Adipose tissue (tissue), 3 donors: ENCODE data around the gene SLC8A2. TPM values are rescaled to one million over a fixed set of nuclear protein-coding genes. Genes with fewer than 3 reads are reported as not detected.
"Not testable (repeated sequence)": the region's sequence is repeated elsewhere in the genome, so short reads cannot be mapped to it uniquely, and the experiment has no call there.

Source experiments
- H3K27ac ChIP-seq: one replicate; pipeline ENCODE4 v1.5.1; 2013; ENCODE audit warnings: low read depth, low read length
- WGBS, 3 donors: extraction: QIAGEN DNeasy Blood & Tissue Kit; methylation state at CpG; one replicate each; pipeline ENCODE4 v1.1.7; 2013; 5-methylcytosine and 5-hydroxymethylcytosine counted together
- polyA plus RNA-seq, 3 donors: library from polyadenylated mRNA; stranded (reverse); fragments of 200-250 nt; gene quantifications; one replicate each; pipeline ENCODE4 v1.2.3, GENCODE V29; 2013
- donor health status: healthy with polysubstance abuse.
- donor health status: Bipolar disorder and iron deficiency.
- donor health status: healthy.

Gene SLC8A2
- polyA plus RNA-seq, 3 donors = 0.28 to 1.9 TPM; not detected in 1

DNA sequence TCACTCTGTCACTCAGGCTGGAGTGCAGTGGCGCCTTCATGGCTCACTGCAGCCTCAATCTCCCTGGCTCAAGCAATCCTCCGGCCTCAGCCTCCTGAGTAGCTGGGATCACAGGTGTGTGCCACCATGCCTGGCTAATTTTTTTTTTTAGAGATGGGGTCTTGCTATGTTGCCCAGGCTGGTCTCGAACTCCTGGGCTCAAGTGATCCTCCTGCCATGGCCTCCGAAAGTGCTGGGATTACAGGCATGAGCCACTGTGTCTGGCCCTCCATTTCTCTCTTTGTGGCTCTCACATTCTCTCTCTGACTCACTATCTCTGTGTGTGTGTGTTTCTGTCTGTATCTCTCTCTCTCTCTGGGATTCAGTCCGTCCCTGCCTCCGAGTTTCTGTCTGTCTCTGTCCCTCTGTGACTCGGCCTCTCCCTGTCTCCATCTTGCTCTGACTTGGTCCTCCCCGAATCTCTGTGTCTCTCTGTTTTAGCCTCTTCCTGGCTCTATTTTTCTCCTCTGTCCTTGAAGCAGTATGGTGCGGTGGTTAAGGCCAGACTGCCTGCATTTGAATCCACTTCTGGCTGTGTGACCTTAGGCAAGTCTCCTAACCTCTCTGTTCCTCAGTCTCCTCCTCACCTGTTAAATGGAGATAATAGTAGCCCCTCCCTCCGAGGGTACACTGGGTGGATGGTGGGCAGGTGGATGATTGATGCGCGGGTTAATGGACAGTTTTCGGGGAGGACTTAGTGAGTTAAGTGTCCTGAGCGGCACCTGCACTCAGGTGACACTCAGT is 63.3 kb downstream of the SLC8A2 start:
- 85 to 93% (median 91%) methylated on average over 14 of the region's 14 CpGs for WGBS, 3 donors
- H3K27ac ChIP-seq = no peak overlapping the region

DNA sequence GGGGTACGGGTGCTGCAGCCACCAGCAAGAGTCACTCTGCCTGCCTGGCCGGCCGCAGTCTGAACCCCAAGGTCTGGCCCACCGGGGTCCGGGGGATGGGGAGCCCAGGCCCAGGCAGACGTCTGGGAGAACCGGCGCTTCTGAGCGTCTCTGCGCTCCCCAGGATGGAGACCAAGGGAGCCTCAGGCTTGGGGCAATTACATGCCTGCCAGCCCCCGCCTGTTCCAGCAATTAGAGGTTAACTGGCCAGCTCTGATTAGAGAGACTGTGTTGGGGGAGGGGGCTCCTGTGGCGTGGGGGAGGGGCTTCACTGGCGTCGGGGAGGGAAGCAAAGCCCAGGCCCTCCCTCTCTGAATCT is 64.3 kb downstream of the SLC8A2 start:
- H3K27ac ChIP-seq = no peak overlapping the region
- WGBS, 3 donors = 23 to 42% (median 31%) methylated on average over 14 of the region's 14 CpGs

DNA sequence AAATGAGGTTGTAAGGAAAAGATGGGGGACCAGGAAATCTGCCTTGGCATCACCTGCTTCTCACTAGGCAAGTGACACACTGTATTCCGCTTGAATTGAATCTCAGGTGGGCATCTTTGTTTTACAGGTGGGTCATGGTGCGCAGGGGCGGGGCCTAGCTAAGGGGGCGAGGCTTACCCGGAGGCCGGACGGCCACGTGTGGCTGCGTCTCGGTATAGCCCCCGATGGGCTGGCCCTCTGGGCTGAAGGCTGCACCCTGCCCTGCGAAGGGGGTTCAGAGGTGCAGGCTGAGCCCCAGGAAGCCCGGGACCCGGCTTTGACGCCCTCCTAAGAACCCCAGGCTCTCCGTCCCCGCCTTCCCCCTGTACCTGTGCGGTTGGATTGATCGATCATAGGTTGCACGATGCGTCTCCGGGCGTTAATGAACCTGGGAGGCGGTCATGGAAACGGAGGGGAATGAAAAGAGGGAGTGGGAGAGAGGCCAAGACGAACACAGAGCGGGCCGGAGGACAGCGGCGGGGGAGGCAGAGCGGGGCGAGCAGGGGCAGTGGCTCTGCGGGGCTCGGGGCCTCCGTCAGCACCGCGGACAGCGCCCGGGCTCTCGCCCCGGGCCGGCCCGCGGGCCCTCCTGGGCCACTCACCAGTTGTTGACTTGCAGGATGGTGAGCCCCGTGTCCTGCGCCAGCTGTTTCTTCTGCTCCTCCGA is 64.8 kb downstream of the SLC8A2 start:
- no peak overlapping the region for H3K27ac ChIP-seq
- WGBS, 3 donors = 16 to 28% (median 25%) methylated on average over 43 to 47 of the region's 47 CpGs

DNA sequence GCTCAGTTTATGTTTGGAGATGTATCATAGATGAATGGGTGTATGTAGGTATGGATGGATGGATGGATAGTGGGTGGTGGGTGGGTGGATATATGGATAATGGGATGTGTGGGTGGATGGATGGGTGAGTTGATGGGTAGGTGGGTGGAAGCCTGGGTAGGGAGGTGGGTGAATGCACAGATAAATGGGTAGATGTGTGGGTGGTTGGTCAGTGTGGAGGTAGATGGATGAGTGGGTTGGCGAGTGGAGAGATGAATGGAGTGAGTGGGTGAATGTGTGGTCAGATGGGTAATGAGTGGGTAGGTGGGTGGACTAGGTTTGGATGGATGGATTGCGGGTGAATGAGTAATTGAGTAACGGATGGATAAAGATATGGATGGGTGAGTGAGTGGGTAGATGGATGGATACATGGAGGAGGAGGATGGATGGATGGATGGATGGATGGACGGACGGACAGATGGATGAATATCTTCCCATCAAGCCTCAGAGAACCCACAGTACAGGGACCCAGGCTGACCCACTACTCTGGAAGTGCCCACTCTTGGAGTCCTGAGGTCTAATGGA is 65.8 kb downstream of the SLC8A2 start:
- no peak overlapping the region for H3K27ac ChIP-seq
- 91 to 97% (median 93%) methylated on average over 3 to 5 of the region's 5 CpGs for WGBS, 3 donors

DNA sequence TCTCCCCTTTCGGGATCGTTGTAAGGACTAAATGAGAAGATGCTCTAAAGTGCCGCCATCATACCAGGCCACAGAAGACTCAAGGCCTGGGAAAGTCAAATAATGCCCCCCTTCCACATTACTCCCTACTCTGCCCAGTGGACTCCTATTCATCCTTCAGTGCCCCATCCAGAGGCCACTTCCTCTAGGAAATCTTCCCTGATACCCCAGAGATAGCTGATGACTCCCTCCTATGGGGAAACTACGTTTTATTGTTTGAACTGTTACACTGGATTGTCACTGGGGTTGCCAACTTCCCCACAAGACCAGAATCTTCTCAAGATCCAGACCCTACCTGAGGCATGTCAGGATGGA is 66.5 kb downstream of the SLC8A2 start:
- H3K27ac ChIP-seq = no peak overlapping the region
- WGBS, 3 donors = 86 to 89% (median 89%) methylated on average over 4 of the region's 4 CpGs

DNA sequence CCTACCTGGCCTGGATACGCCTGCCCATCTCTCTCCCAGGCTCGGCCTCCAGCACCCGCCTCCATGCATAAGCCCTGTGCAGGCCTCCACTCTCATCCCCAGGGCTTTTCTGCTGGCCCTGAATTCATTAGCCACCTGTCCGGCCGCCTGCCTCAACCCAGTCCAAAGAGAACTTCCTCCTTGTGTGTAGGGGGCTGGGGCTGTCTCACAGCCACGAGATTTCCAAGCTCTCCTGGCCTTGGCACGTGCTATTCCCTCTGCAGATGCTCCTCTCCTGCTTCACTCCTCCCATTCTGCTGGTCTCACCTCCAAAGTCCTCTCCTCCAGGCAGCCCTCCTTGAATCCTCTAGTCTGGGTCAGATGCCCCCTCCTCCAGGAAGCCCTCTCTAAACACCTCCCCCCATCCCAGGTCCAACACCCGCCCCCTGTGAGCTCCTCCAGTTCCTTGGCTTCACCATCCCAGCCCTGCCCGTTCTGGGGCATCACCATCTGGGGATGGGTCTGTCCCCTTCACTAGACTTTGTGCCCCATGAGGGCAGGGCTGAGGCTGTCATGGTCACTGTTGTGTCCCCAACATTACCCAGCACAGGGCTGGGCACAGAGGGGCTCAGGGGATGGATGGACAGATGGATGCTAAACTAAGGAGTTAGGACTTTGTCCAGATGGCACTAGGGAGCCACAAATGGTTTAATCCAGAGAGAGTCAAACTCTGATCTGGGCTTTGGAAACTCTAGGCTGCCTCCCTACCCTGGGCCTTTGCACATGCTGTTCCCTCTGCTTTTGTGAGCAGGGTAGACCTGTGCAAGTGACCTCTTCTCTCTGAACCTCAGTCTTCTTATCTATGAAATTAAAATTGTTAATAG is 67.1 kb downstream of the SLC8A2 start:
- H3K27ac ChIP-seq = no peak overlapping the region
- WGBS, 3 donors = 62 to 79% (median 67%) methylated on average over 9 of the region's 9 CpGs

DNA sequence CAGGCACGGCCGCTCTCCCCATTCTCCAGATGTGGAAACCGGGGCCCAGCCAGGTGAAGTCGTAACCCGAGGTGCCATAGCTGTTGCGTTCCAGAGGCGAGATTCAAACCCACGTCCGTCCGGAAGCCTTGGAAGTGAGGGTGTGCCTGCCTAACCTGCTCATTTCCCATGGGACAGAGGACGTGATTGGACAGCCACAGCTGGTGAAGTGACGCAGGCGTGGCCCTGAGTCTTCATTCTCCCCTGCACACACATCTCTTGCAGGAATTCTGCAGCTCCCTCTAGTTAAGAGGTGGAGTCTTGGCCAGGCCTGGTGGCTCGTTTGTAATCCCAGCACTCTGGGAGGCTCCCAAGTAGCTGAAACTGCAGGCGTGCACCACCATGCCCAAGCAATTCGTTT is 69.2 kb downstream of the SLC8A2 start:
- H3K27ac ChIP-seq = no peak overlapping the region
- WGBS, 3 donors = 80 to 86% (median 84%) methylated on average over 16 of the region's 16 CpGs

DNA sequence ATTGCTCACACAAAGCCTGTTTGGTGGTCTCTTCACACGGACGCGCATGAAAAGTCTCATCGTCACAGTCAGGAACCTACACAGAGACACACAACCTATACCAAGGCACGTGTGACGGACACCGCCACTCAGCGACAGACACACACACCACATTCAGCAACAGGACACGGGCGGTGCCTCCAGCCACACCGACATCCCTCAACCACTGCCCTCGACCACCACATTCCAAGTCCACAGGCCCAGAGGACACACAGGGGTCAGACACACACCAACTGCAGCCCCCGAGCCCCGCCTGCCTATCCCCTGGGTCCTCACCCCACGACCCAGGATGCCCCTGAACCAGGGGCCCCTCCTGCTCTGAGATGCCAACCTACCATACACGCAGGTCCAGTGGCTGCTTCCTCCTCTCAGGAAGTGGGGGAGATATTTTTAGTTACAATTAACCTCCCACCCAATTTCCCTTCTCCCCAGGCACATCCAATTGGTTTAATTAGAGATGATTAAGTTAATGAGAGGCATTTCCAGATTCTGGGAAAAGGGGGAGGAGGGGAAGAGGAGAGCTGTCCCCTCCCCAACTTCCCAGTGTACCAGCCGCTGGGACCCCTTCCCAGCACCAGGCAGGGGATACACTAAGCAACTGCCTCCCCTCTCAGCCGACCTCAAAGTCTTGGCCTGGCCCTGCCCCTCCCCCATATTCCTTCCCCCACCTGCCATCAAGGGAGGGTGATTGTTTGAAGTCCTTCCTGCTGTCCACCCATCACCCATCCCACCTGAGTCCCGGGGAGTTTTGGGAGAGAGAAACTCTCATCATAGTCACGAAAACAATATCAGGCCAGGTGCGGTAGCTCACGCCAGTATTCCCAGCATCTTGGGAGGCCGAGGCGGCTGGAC is 72.7 kb downstream of the SLC8A2 start:
- H3K27ac ChIP-seq = no peak overlapping the region
- WGBS, 3 donors = 39 to 51% (median 50%) methylated on average over 24 of the region's 24 CpGs

DNA sequence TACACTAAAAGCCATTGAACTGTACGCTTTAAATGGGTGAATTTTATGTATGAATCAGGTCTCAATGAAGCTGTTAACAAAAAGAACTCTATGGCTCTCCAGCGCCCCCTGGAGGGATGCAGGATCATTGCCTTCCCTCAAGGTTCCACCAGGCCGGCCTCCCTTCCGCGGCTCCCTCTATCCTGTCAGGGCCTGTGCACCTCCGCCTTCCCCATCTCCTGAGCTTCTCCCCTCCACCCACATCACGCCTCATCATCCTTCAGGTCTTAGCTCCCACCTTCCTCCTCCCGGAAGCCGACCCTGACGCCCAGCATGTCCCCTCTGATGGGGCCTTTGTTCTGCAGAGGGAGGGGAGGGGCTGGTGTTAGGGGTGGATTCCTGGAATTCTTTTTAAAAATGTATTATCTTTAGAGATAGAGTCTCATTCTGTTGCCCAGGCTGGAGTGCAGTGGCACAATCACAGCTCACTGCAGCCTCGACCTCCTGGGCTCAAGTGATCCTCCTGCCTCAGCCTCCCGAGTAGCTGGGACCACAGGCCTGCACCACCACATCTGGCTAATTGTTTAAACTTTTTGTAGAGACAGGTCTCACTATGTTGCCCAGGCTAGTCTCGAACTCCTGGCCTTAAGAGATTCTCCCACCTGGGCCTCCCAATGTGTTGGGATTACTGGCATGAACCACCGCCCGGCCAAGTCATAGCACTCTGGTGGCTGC is 80.0 kb downstream of the SLC8A2 start:
- 37 to 39% (median 39%) methylated on average over 12 to 15 of the region's 15 CpGs for WGBS, 3 donors
- no peak overlapping the region for H3K27ac ChIP-seq

DNA sequence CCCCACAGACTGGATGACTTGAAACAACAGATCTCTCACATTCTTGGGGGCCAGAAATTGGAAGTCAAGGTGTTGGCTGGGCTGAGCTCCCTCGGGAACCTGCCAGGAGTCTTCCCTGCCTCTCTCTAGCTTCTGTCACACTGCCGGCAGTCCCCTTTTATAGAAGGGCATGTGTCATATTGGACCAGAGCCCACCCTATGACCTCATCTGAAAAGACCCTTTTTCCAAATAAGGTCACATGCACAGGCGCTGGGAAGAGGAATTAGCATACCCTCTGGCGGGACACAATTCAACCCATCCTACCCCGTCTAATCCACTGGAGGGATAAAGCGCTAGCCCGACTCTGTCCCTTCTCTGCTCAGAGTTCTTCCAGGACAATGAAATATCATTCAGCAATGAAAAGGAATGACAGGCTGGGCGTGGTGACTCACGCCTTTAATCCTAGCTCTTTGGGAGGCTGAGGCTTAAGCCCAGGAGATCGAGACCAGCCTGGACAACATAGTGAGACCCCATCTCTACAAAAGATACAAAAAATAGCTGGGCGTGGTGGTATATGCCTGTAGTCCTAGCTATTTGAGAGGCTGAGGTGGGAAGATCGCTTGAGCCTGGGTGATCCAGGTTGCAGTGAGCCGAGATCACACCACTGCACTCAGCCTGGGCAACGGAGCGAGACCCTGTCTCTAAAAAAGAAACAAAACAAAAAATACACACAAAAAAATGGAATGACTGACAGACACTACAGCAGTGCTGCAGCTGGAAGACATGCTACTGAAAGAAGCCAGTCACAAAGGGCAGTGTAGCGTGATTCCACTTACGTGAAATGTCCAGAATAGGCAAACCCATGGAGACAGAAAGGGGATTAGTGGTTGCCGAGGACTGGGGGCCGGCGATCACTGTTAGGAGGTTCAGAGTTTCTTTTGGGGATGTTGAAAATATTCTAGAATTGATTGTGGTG is 80.9 kb downstream of the SLC8A2 start:
- H3K27ac ChIP-seq = no peak overlapping the region

DNA sequence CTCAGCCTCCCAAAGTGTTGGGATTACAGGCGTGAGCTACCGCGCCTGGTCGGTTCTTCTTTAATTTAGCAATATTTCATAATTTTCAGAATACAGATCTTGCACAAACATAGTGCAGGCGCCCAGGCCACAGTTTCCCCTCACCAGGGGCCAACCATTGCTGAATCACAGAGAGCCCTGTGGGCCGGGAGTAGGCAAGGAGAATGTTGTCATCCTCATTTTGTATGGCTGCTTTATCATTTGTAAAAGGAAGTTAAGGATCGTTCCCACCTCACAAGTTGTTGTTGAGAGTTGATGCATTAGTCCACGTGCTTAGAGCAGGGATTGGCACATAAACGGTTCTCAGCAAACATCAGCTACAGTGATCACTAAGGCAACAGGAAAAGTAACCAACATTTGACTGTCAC is 82.5 kb downstream of the SLC8A2 start:
- no peak overlapping the region for H3K27ac ChIP-seq
- 52 to 73% (median 61%) methylated on average over 9 of the region's 9 CpGs for WGBS, 3 donors

More for the DNA sequence above, 80.9 kb downstream of the SLC8A2 start:
- 74 to 81% (median 80%) methylated on average over 20 of the region's 20 CpGs for WGBS, 3 donors

DNA sequence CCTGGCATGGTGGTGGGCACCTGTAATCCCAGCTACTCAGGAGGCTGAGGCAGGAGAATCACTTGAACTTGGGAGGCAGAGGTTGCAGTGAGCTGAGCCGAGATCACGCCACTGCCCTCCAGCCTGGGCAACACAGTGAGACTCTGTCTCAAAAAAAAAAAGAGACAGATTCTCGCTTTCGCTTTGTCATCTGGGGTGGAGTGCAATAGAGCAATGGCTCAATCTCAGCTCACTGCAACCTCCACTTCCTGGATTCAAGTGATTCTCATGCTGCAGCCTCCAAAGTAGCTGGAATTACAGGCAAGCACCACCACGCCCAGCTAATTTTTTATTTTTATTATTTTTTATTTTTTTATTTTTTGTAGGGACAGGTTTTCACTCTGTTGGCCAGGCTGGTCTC is 83.0 kb downstream of the SLC8A2 start:
- WGBS, 3 donors = 54 to 86% (median 64%) methylated on average over 5 of the region's 5 CpGs
- H3K27ac ChIP-seq = not testable (repeated sequence)

DNA sequence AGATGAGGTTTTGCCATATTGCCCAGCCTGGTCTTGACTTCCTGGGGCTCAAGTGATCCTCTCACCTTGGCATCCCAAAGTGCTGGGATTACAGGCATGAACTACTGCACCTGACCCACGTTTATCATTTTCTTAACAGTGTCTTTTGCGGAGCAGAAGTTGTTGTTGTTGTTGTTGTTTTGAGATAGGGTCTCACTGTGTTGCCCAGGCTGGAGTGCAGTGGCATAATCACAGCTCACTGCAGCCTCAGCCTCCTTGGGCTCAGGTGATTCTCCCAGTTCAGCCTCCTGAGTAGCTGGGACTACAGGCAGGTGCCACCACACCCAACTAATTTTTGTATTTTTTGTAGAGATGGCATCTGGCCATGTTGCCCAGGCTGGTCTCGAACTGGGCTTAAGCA is 84.1 kb downstream of the SLC8A2 start:
- 77 to 81% (median 80%) methylated on average over 3 of the region's 3 CpGs for WGBS, 3 donors
- not testable (repeated sequence) for H3K27ac ChIP-seq

DNA sequence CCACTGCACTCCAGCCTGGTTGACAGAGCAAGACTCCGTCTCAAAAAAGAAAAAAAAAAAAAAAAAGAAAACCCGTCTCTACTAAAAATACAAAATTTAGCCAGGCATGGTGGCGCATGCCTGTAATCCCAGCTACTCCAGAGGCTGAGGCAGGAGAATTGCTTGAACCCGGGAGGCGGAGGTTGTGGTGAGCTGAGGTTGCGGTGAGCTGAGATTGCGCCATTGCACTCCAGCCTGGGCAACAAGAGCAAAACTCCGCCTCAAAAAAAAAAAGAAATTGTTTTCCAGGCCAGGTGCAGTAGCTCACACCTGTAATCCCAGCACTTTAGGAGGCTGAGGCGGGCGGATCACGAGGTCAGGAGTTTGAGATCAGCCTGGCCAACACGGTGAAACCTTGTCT is 85.1 kb downstream of the SLC8A2 start:
- not testable (repeated sequence) for H3K27ac ChIP-seq
- WGBS, 3 donors = 70 to 82% (median 72%) methylated on average over 12 of the region's 12 CpGs

DNA sequence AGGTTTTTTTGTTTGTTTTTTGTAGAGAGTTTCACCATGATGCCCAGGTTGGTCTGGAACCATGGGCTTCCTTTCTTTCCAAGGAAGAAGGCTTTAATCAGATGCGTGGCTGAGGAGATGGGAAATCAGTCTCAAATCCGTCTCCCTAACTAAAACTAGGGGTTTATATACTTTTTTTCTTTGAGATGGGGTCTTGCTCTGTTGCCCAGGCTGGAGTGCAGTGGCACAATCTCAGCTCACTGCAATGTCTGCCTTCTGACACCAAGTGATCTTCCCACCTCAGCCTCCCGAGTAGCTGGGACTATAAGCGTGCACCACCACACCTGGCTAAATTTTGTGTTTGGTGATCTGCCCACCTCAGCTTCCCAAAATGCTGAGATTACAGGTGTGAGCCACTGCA is 87.2 kb downstream of the SLC8A2 start:
- 82 to 87% (median 84%) methylated on average over 4 of the region's 4 CpGs for WGBS, 3 donors
- H3K27ac ChIP-seq = not testable (repeated sequence)

DNA sequence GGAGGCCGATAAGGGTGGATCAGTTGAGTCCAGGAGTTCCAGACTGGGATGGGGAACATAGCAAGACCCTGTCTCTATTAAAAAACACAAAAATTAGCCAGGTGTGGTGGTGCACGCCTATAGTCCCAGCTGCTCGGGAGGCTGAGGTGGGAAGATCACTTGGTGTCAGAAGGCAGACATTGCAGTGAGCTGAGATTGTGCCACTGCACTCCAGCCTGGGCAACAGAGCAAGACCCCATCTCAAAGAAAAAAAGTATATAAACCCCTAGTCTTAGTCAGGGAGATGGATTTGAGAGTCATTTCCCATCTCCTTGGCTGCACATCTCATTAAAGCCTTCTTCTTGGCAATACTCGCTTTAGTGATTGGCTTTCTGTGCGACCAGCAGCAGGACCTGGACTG is 87.8 kb downstream of the SLC8A2 start:
- WGBS, 3 donors = 78 to 92% (median 82%) methylated on average over 5 of the region's 5 CpGs
- not testable (repeated sequence) for H3K27ac ChIP-seq
